Gastroesophageal sphincter (tissue), 4 donors: Measurements from ENCODE around the gene RPN1. TPM values are rescaled to one million over a fixed set of nuclear protein-coding genes. Genes with fewer than 3 reads are reported as not detected.
A peak's percentile ranks its signal among the peaks of the same experiment; 100 is the strongest.

ENCODE experiments used
- ATAC-seq: fragments of 150-250 bp; one replicate; pipeline ENCODE4 v1.9.1; 2016; ENCODE audit warnings: mild to moderate bottlenecking, moderate library complexity
- H3K27ac ChIP-seq, 4 donors: fragments of 200-600 bp; sonication (generic) in 3 of 4; 1 replicate in 3 of 4; 2 replicates in 1 of 4; pipeline ENCODE4 v1.5.1; 2016 to 2019
- H3K27me3 ChIP-seq: fragments of 200-600 bp; sonication (generic); one replicate; pipeline ENCODE4 v1.5.1; 2019
- H3K36me3 ChIP-seq, 2 donors: fragments of 200-600 bp; sonication (generic); one replicate each; pipeline ENCODE4 v1.5.1; 2019; ENCODE audit warnings: control low read depth in 1 of 2
- H3K4me1 ChIP-seq, 3 donors: fragments of 200-600 bp; sonication (generic); 1 replicate in 2 of 3; 2 replicates in 1 of 3; pipeline ENCODE4 v1.5.1; 2016 to 2019; ENCODE audit warnings: control low read depth in 2 of 3
- H3K4me3 ChIP-seq, 2 donors: fragments of 200-600 bp; sonication (generic); one replicate each; pipeline ENCODE4 v1.5.1; 2019; ENCODE audit warnings: mild to moderate bottlenecking in 1 of 2, moderate library complexity in 1 of 2
- H3K9me3 ChIP-seq, 3 donors: fragments of 200-600 bp; sonication (generic); one replicate each; pipeline ENCODE4 v1.5.1; 2017 to 2019; ENCODE audit warnings: control low read depth in 2 of 3
- EP300 ChIP-seq: sonication (generic); formaldehyde crosslinking; IDR thresholded peaks from one replicate; pipeline ENCODE4 v1.6.1; 2017; ENCODE audit warnings: antibody characterized with exemption, mild to moderate bottlenecking
- POLR2A ChIP-seq, 2 donors: fragments of 450-650 bp; IDR thresholded peaks; one replicate each; pipeline ENCODE4 v1.6.1; 2017; ENCODE audit warnings: antibody characterized with exemption in 2 of 2, mild to moderate bottlenecking in 2 of 2, moderate library complexity in 1 of 2
- POLR2AphosphoS5 ChIP-seq: sonication (generic); formaldehyde crosslinking; IDR thresholded peaks from one replicate; pipeline ENCODE4 v1.6.1; 2017; ENCODE audit warnings: antibody characterized with exemption
- WGBS, 2 donors: methylation state at CpG; one replicate each; pipeline ENCODE4 v1.1.5; 2018; ENCODE audit warnings: low coverage in 1 of 2; 5-methylcytosine and 5-hydroxymethylcytosine counted together
- total RNA-seq, 4 donors: library from RNA; depleted of rRNA; stranded (reverse); fragments of >200 nt; gene quantifications; one replicate each; pipeline ENCODE4 v1.1.0, GENCODE V29; 2016
- TF ChIP-seq, protein P1 (sequence below), 4 experiments: fragments of 200-600 bp in 2 of 4; fragments of 450-650 bp in 2 of 4; sonication (generic) in 1 of 4; IDR thresholded peaks; one replicate each; pipeline ENCODE4 v1.5.1; 2017 to 2019; ENCODE audit warnings: antibody characterized with exemption in 4 of 4, mild to moderate bottlenecking in 2 of 4, moderate library complexity in 2 of 4

The RPN1 gene
- total RNA-seq, 4 donors from 2014 or later, result 144 to 243 (median 182) TPM

- no peak overlapping the region for H3K27ac ChIP-seq
- no peak for ATAC-seq
- no peaks in the 10 kb centered on the region for H3K27me3 ChIP-seq
- H3K4me1 ChIP-seq, result peaks cover 0 to 13% (median 0%) of the 10 kb centered on the region in 3 donors
- no peak overlapping the region for H3K4me3 ChIP-seq
- H3K36me3 ChIP-seq, result peaks cover 0 to 77% of the 10 kb centered on the region in 2 donors
- TF ChIP-seq POLR2AphosphoS5 (no peak), EP300 (no peak), POLR2A (IDR thresholded peaks at IDR 0.05) (no peak)
- TF ChIP-seq, protein P1, sequence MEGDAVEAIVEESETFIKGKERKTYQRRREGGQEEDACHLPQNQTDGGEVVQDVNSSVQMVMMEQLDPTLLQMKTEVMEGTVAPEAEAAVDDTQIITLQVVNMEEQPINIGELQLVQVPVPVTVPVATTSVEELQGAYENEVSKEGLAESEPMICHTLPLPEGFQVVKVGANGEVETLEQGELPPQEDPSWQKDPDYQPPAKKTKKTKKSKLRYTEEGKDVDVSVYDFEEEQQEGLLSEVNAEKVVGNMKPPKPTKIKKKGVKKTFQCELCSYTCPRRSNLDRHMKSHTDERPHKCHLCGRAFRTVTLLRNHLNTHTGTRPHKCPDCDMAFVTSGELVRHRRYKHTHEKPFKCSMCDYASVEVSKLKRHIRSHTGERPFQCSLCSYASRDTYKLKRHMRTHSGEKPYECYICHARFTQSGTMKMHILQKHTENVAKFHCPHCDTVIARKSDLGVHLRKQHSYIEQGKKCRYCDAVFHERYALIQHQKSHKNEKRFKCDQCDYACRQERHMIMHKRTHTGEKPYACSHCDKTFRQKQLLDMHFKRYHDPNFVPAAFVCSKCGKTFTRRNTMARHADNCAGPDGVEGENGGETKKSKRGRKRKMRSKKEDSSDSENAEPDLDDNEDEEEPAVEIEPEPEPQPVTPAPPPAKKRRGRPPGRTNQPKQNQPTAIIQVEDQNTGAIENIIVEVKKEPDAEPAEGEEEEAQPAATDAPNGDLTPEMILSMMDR (IDR thresholded peaks at IDR 0.05), result no peak
- no peaks in the 10 kb centered on the region for H3K9me3 ChIP-seq
- WGBS, 2 donors, result 85 to 86% methylated on average over 5 of the region's 5 CpGs
These were observed 16.5 kb downstream of the RPN1 start for GRCh38 chr3:128634075-128634611.

DNA sequence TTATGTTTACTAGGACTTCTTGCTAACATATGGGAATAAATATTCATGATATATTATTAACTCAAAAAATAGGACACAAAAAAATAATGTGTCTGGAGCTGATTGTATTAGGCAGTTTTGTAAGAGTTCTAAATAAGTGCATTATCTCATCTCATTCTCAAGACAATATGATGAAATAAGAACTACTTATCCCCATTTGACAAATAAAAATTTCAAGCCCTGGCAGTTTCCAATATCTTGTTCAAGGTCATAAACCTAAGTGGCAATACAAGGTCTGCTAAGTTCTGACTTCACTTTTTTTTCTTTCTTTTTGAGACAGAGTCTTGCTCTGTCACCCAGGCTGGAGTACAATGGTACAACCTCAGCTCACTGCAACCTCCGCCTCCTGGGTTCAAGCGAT, 18.3 kb downstream of the RPN1 start:
- no peak for TF ChIP-seq EP300
- TF ChIP-seq POLR2A (IDR thresholded peaks at IDR 0.05), result no peak
- no peak for TF ChIP-seq POLR2AphosphoS5
- TF ChIP-seq, protein P1 (IDR thresholded peaks at IDR 0.05), result no peak
- no peaks in the 10 kb centered on the region for H3K9me3 ChIP-seq

DNA sequence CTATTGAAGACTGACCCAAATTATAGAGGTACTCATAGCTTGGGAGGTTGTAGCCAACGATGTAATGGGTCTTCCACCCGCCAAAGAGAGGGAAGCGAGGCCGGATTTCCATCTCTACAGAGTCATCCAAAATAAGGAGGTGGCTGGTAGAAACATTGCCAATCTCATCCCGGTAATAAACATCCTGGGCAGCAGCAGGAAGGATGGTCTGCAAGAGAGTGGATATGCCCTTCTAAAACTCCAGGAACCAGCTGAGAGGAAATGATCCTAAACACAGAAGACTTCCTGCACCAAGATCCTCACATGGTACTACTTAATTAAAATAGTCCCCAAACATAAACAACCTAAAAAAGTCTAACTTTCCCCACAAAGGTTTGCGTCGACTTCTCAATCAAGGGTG, 20.7 kb downstream of the RPN1 start:
- Histone ChIP-seq H3K4me3 (no peak overlapping the region), H3K27me3 (no peaks in the 10 kb centered on the region), H3K36me3 (peaks cover 0 to 93% of the 10 kb centered on the region in 2 donors), H3K9me3 (no peaks in the 10 kb centered on the region), H3K4me1 (peaks cover 0 to 26% (median 0%) of the 10 kb centered on the region in 3 donors), H3K27ac (no peak overlapping the region)
- no peak for TF ChIP-seq POLR2AphosphoS5
- TF ChIP-seq POLR2A (IDR thresholded peaks at IDR 0.05), result no peak
- TF ChIP-seq, protein P1 (IDR thresholded peaks at IDR 0.05), result no peak
- TF ChIP-seq EP300, result no peak
- 60 to 82% methylated on average over 4 to 7 of the region's 7 CpGs for WGBS, 2 donors
- no peak for ATAC-seq

More for the DNA sequence above, 18.3 kb downstream of the RPN1 start:
- no peak for ATAC-seq
- H3K27me3 ChIP-seq, result no peaks in the 10 kb centered on the region
- peak overlapping the region in 1 of 4 donors; percentile 41 for H3K27ac ChIP-seq
- WGBS, 2 donors, result 100% methylated on average over 2 of the region's 2 CpGs; no CpG with 5 or more reads in 1 of the 2 donors
- H3K4me3 ChIP-seq, result no peak overlapping the region
- H3K36me3 ChIP-seq, result peaks cover 0 to 88% of the 10 kb centered on the region in 2 donors
- H3K4me1 ChIP-seq, result peaks cover 0 to 22% (median 0%) of the 10 kb centered on the region in 3 donors

- no peak for ATAC-seq
- WGBS, 2 donors, result 73 to 80% methylated on average over 2 to 3 of the region's 11 CpGs
- peaks cover 0 to 99% of the 10 kb centered on the region in 2 donors for H3K36me3 ChIP-seq
- H3K27me3 ChIP-seq, result no peaks in the 10 kb centered on the region
- no peak for TF ChIP-seq EP300
- H3K4me3 ChIP-seq, result no peak overlapping the region
- peak overlapping the region in 1 of 4 donors; percentile 31 for H3K27ac ChIP-seq
- no peaks in the 10 kb centered on the region for H3K9me3 ChIP-seq
- peaks cover 0 to 32% (median 4%) of the 10 kb centered on the region in 3 donors for H3K4me1 ChIP-seq
These were observed 25.1 kb downstream of the RPN1 start for GRCh38 chr3:128625409-128625945.

GRCh38 chr3:128624526-128625138, 26.0 kb downstream of the RPN1 start:
- WGBS, 2 donors, result 80 to 89% methylated on average over 1 to 9 of the region's 11 CpGs
- H3K9me3 ChIP-seq, result no peaks in the 10 kb centered on the region
- H3K4me3 ChIP-seq, result no peak overlapping the region
- H3K27me3 ChIP-seq, result no peaks in the 10 kb centered on the region
- no peak for TF ChIP-seq POLR2A (IDR thresholded peaks at IDR 0.05)
- peaks cover 0 to 33% (median 4%) of the 10 kb centered on the region in 3 donors for H3K4me1 ChIP-seq
- ATAC-seq, result no peak
- peaks cover 0 to 99% of the 10 kb centered on the region in 2 donors for H3K36me3 ChIP-seq
- peak overlapping the region in 2 of 4 donors; percentile 31 to 60 for H3K27ac ChIP-seq

- Histone ChIP-seq H3K4me3 (no peak overlapping the region), H3K9me3 (no peaks in the 10 kb centered on the region), H3K36me3 (peaks cover 0 to 99% of the 10 kb centered on the region in 2 donors), H3K27ac (peak overlapping the region in 3 of 4 donors; percentile 59 to 72 (median 60)), H3K27me3 (no peaks in the 10 kb centered on the region), H3K4me1 (peaks cover 0 to 42% (median 8%) of the 10 kb centered on the region in 3 donors)
- TF ChIP-seq POLR2AphosphoS5 (no peak), EP300 (no peak), POLR2A (IDR thresholded peaks at IDR 0.05) (no peak)
- TF ChIP-seq, protein P1 (IDR thresholded peaks at IDR 0.05), result no peak
- peak; percentile 51 for ATAC-seq
- WGBS, 2 donors, result 43 to 63% methylated on average over 6 to 7 of the region's 7 CpGs
These were observed 26.8 kb downstream of the RPN1 start for GRCh38 chr3:128623762-128624176.
